H9 (cell line): Measurements from ENCODE around the gene PRR36. TPM values are rescaled to one million over a fixed set of nuclear protein-coding genes. Genes with fewer than 3 reads are reported as not detected.

Experiments used
- DNase-seq: peaks from one replicate; pipeline ENCODE4 v3.0.0-alpha.2; 2017
- H2AFZ ChIP-seq: one replicate; pipeline ENCODE4 v1.6.1; 2013; ENCODE audit warnings: mild to moderate bottlenecking, low read length, control low read depth, moderate library complexity
- H2AK5ac ChIP-seq: 2 replicates; pipeline ENCODE4 v1.6.1; 2013; ENCODE audit warnings: low read length, control low read depth, mixed read lengths; ENCODE audit not compliant: insufficient read length
- H2BK120ac ChIP-seq: one replicate; pipeline ENCODE4 v1.6.1; 2013; ENCODE audit warnings: low read depth, mild to moderate bottlenecking, low read length, control low read depth, inconsistent platforms; ENCODE audit not compliant: poor library complexity, severe bottlenecking
- H2BK12ac ChIP-seq: 2 replicates; pipeline ENCODE4 v1.6.1; 2013; ENCODE audit warnings: low read length, control low read depth, mixed read lengths, low read depth; ENCODE audit not compliant: insufficient read length
- H2BK15ac ChIP-seq: 2 replicates; pipeline ENCODE4 v1.6.1; 2013; ENCODE audit warnings: low read depth, low read length, control low read depth
- H2BK20ac ChIP-seq: one replicate; pipeline ENCODE4 v1.6.1; 2013; ENCODE audit warnings: low read depth, mild to moderate bottlenecking, low read length, control low read depth, inconsistent platforms; ENCODE audit not compliant: poor library complexity, severe bottlenecking
- H2BK5ac ChIP-seq: 2 replicates; pipeline ENCODE4 v1.6.1; 2013; ENCODE audit warnings: low read length, control low read depth, mixed read lengths; ENCODE audit not compliant: insufficient read length
- H3K14ac ChIP-seq: 2 replicates; pipeline ENCODE4 v1.6.1; 2013; ENCODE audit warnings: low read length, control low read depth; ENCODE audit not compliant: insufficient read depth
- H3K18ac ChIP-seq: 2 replicates; pipeline ENCODE4 v1.6.1; 2013; ENCODE audit warnings: low read depth, mild to moderate bottlenecking, mixed read lengths, low read length, control low read depth; ENCODE audit not compliant: insufficient read length
- H3K23ac ChIP-seq: 2 replicates; pipeline ENCODE4 v1.6.1; 2013; ENCODE audit warnings: low read length, control low read depth, mixed read lengths, low read depth; ENCODE audit not compliant: insufficient read length
- H3K23me2 ChIP-seq: 2 replicates; pipeline ENCODE4 v1.6.1; 2013; ENCODE audit warnings: low read depth, mild to moderate bottlenecking, mixed read lengths, low read length, control low read depth; ENCODE audit not compliant: insufficient read length, poor library complexity, severe bottlenecking
- H3K27ac ChIP-seq: 2 replicates; pipeline ENCODE4 v1.5.1; 2013; ENCODE audit warnings: low read length, control low read depth, mixed read lengths, low read depth; ENCODE audit not compliant: insufficient read length
- H3K27me3 ChIP-seq: 2 replicates; pipeline ENCODE4 v1.6.1; 2013; ENCODE audit warnings: low read length, control low read depth, inconsistent platforms; ENCODE audit not compliant: insufficient read depth
- H3K4ac ChIP-seq: 2 replicates; pipeline ENCODE4 v1.6.1; 2013; ENCODE audit warnings: low read depth, mild to moderate bottlenecking, control low read depth, inconsistent platforms, low read length, moderate library complexity
- H3K4me1 ChIP-seq: 2 replicates; pipeline ENCODE4 v1.6.1; 2013; ENCODE audit warnings: low read length, control low read depth, inconsistent platforms; ENCODE audit not compliant: insufficient read depth
- H3K4me2 ChIP-seq: 2 replicates; pipeline ENCODE4 v1.6.1; 2013; ENCODE audit warnings: low read length, control low read depth, mixed read lengths; ENCODE audit not compliant: insufficient read length, insufficient read depth
- H3K56ac ChIP-seq: 2 replicates; pipeline ENCODE4 v1.6.1; 2013; ENCODE audit warnings: low read depth, mild to moderate bottlenecking, mixed read lengths, low read length, control low read depth; ENCODE audit not compliant: insufficient read length
- H3K79me1 ChIP-seq: 2 replicates; pipeline ENCODE4 v1.6.1; 2013; ENCODE audit warnings: low read depth, mild to moderate bottlenecking, moderate library complexity, low read length, control low read depth, inconsistent platforms; ENCODE audit not compliant: insufficient read depth, poor library complexity, severe bottlenecking
- H3K79me2 ChIP-seq: 2 replicates; pipeline ENCODE4 v1.6.1; 2013; ENCODE audit warnings: low read length, control low read depth, inconsistent platforms; ENCODE audit not compliant: insufficient read depth
- H3K9ac ChIP-seq: 2 replicates; pipeline ENCODE4 v1.6.1; 2013; ENCODE audit warnings: low read length, control low read depth, mixed read lengths; ENCODE audit not compliant: insufficient read length; ENCODE audit errors: extremely low read depth
- H3K9me3 ChIP-seq: one replicate; pipeline ENCODE4 v1.6.1; 2013; ENCODE audit warnings: low read depth, low read length, inconsistent platforms; ENCODE audit not compliant: control insufficient read depth
- H3T11ph ChIP-seq: one replicate; pipeline ENCODE4 v1.6.1; 2013; ENCODE audit warnings: mild to moderate bottlenecking, low read length, control low read depth, inconsistent platforms
- H4K20me1 ChIP-seq: one replicate; pipeline ENCODE4 v1.6.1; 2013; ENCODE audit not compliant: control insufficient read depth, insufficient read length, insufficient read depth
- H4K5ac ChIP-seq: 2 replicates; pipeline ENCODE4 v1.6.1; 2013; ENCODE audit warnings: low read depth, mild to moderate bottlenecking, mixed read lengths, low read length, control low read depth; ENCODE audit not compliant: insufficient read length
- H4K8ac ChIP-seq: replicated peaks from 2 replicates; pipeline ENCODE4 v1.6.1; 2013; ENCODE audit warnings: low read length, control low read depth, mixed read lengths, low read depth; ENCODE audit not compliant: insufficient read length
- H4K91ac ChIP-seq: 2 replicates; pipeline ENCODE4 v1.6.1; 2013; ENCODE audit warnings: low read depth, mild to moderate bottlenecking, moderate library complexity, mixed read lengths, low read length, control low read depth; ENCODE audit not compliant: insufficient read length
- H3K27ac Mint-ChIP-seq, 3 experiments: 2 replicates in 2 of 3; 3 replicates in 1 of 3; pipeline ENCODE4 v1.8.0; 2020 to 2021; ENCODE audit warnings: mixed read lengths in 3 of 3, mild to moderate bottlenecking in 1 of 3, moderate library complexity in 1 of 3
- H3K27me3 Mint-ChIP-seq: 2 replicates; pipeline ENCODE4 v1.8.0; 2021; ENCODE audit warnings: low read depth, mild to moderate bottlenecking, moderate library complexity, mixed read lengths
- H3K36me3 Mint-ChIP-seq, 3 experiments: 2 replicates in 2 of 3; 3 replicates in 1 of 3; pipeline ENCODE4 v1.8.0; 2020 to 2021; ENCODE audit warnings: low read depth in 3 of 3, mixed read lengths in 3 of 3; ENCODE audit not compliant: insufficient read depth in 1 of 3
- H3K4me1 Mint-ChIP-seq, 2 experiments: 2 replicates each; pipeline ENCODE4 v1.8.0; 2020; ENCODE audit warnings: mixed read lengths in 2 of 2
- H3K4me3 Mint-ChIP-seq, 2 experiments: 2 replicates in 1 of 2; 3 replicates in 1 of 2; pipeline ENCODE4 v1.8.0; 2020 to 2021; ENCODE audit warnings: mild to moderate bottlenecking in 2 of 2, mixed read lengths in 2 of 2, moderate library complexity in 1 of 2
- H3K9me3 Mint-ChIP-seq, 2 experiments: 2 replicates in 1 of 2; 3 replicates in 1 of 2; pipeline ENCODE4 v1.8.0; 2020; ENCODE audit warnings: mild to moderate bottlenecking in 2 of 2, mixed read lengths in 2 of 2, moderate library complexity in 1 of 2
- WGBS: extraction: QIAGEN DNeasy Blood & Tissue Kit; methylation state at CpG from one replicate; pipeline ENCODE4 v1.1.7; 2013; ENCODE audit warnings: missing lambda C conversion rate, low lambda C conversion rate, mixed read lengths; ENCODE audit not compliant: insufficient read length; ENCODE audit errors: extremely low coverage; 5-methylcytosine and 5-hydroxymethylcytosine counted together
- total RNA-seq: library from RNA; stranded (reverse); gene quantifications from 2 replicates; pipeline ENCODE4 v1.2.1, GENCODE V29; 2021
- TF ChIP-seq, protein P1 (sequence below): fragments of 200-600 bp; sonication (generic); conservative IDR thresholded peaks from 3 replicates; pipeline ENCODE4 v1.8.0; 2021; ENCODE audit warnings: antibody characterized with exemption, mild to moderate bottlenecking

Gene PRR36
- total RNA-seq, 1 experiment from 2014 or later = 20.4 TPM

DNA sequence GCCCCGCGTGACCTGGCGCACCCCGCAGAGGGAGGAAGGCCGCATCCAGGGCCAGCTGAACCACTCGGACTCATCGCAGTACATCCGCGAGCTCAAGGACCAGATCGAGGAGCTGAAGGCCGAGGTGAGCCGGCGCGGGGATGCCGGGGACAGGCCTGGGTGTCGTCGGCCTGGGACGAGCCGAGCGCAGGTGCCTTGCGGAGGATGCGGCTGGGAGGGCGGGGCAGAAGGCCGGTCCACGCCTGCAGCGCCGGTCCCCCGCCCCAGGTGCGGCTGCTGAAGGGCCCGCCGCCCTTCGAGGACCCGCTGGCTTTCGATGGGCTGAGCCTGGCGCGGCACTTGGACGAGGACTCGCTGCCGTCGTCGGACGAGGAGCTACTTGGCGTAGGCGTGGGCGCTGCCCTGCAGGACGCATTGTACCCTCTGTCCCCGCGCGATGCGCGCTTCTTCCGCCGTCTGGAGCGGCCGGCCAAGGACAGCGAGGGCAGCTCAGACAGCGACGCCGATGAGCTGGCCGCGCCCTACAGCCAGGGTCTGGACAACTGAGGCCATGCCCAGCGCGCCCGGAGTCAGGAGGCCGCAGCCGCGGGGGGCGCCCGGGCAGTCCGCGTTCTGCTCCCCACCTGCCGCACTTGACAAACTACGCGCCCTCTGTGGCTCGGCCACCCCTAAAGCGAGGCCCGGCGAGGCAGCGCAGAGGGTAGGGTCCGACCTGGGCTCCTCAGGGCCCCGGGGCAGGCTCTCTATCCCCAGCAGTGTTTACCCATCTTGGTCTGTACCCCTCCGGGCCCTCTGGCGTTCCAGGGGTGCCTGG, 10.8 kb downstream of the PRR36 start:
- Histone ChIP-seq H3K79me1 (no peaks in the 10 kb centered on the region), H2BK5ac (no peak overlapping the region), H3K4me2 (peak overlapping the region; percentile 69), H3K14ac (peak overlapping the region; percentile 34; the same call in 1 of the 2 replicates), H4K20me1 (peaks cover 6% of the 10 kb centered on the region), H3T11ph (no peak overlapping the region), H4K8ac (no peak overlapping the region), H3K4ac (no peak overlapping the region), H3K23me2 (peaks cover 13% of the 10 kb centered on the region), H3K27me3 (peaks cover 4% of the 10 kb centered on the region; the same call in 1 of the 2 replicates), H2AFZ (no peak overlapping the region), H2BK15ac (no peak overlapping the region), H3K27ac (no peak overlapping the region), H2BK12ac (no peak overlapping the region), H4K91ac (no peak overlapping the region), H2BK120ac (no peak overlapping the region), H3K4me1 (no peaks in the 10 kb centered on the region; the same call in 1 of the 2 replicates), H3K79me2 (no peaks in the 10 kb centered on the region), H4K5ac (no peak overlapping the region), H3K9me3 (no peaks in the 10 kb centered on the region), H2AK5ac (no peak overlapping the region), H3K23ac (no peak overlapping the region), H3K56ac (no peak overlapping the region), H3K18ac (no peak overlapping the region), H2BK20ac (no peak overlapping the region), H3K9ac (no peak overlapping the region)
- WGBS = no CpG with 5 or more reads among the region's 83 CpGs
- Mint-ChIP-seq H3K27ac (no peak overlapping the region), H3K9me3 (no peaks in the 10 kb centered on the region), H3K27me3 (peaks cover 60% of the 10 kb centered on the region), H3K4me3 (peak overlapping the region; percentile 61 to 83), H3K36me3 (no peaks in the 10 kb centered on the region; a peak in 1 of 7 replicates), H3K4me1 (peaks cover 11 to 40% of the 10 kb centered on the region in 2 experiments)
- TF ChIP-seq, protein P1, sequence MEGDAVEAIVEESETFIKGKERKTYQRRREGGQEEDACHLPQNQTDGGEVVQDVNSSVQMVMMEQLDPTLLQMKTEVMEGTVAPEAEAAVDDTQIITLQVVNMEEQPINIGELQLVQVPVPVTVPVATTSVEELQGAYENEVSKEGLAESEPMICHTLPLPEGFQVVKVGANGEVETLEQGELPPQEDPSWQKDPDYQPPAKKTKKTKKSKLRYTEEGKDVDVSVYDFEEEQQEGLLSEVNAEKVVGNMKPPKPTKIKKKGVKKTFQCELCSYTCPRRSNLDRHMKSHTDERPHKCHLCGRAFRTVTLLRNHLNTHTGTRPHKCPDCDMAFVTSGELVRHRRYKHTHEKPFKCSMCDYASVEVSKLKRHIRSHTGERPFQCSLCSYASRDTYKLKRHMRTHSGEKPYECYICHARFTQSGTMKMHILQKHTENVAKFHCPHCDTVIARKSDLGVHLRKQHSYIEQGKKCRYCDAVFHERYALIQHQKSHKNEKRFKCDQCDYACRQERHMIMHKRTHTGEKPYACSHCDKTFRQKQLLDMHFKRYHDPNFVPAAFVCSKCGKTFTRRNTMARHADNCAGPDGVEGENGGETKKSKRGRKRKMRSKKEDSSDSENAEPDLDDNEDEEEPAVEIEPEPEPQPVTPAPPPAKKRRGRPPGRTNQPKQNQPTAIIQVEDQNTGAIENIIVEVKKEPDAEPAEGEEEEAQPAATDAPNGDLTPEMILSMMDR = no peak
- peak; percentile 77 for DNase-seq
